ENCODE results near the gene TDRD7.

DNA sequence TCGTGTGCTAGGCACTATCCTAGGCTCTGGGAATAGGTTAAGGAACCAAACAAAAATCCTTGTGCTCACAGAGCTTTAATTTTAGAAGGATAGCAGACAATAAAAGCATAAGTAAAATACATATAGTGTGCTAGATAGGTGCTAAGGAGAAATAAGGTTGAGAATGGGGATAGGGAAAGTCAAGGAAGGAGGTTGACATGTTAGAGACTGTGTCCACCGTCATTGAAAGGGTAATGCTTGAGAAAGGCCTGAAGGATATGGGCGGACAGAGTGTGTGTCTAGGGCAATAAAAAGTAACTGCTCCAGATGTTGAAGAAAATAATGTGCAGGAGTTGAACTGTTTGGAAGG lies 482 bp upstream of the TDRD7 start:
- TF ChIP-seq POLR2A (IDR thresholded peaks at IDR 0.05), result no peak
- TF ChIP-seq, protein P1, sequence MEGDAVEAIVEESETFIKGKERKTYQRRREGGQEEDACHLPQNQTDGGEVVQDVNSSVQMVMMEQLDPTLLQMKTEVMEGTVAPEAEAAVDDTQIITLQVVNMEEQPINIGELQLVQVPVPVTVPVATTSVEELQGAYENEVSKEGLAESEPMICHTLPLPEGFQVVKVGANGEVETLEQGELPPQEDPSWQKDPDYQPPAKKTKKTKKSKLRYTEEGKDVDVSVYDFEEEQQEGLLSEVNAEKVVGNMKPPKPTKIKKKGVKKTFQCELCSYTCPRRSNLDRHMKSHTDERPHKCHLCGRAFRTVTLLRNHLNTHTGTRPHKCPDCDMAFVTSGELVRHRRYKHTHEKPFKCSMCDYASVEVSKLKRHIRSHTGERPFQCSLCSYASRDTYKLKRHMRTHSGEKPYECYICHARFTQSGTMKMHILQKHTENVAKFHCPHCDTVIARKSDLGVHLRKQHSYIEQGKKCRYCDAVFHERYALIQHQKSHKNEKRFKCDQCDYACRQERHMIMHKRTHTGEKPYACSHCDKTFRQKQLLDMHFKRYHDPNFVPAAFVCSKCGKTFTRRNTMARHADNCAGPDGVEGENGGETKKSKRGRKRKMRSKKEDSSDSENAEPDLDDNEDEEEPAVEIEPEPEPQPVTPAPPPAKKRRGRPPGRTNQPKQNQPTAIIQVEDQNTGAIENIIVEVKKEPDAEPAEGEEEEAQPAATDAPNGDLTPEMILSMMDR (IDR thresholded peaks at IDR 0.05), result no peak
